Immature natural killer cell (primary cell): ENCODE data around the gene LAMC3. TPM values are rescaled to one million over a fixed set of nuclear protein-coding genes. Genes with fewer than 3 reads are reported as not detected.
"Not testable (repeated sequence)": the region's sequence is repeated elsewhere in the genome, so short reads cannot be mapped to it uniquely, and the experiment has no call there.

Source experiments
- DNase-seq, 3 donors: peaks; one replicate each; pipeline ENCODE4 v3.0.0; 2022; ENCODE audit warnings: mixed read lengths in 1 of 3
- H3K27ac Mint-ChIP-seq, 6 donors: one replicate each; pipeline ENCODE4 v1.8.0; 2020; ENCODE audit warnings: mixed read lengths in 6 of 6, mild to moderate bottlenecking in 5 of 6, inconsistent platforms in 4 of 6, moderate library complexity in 3 of 6
- H3K27me3 Mint-ChIP-seq, 3 donors: one replicate each; pipeline ENCODE4 v1.8.0; 2020 to 2021; ENCODE audit warnings: low read depth in 3 of 3, mild to moderate bottlenecking in 3 of 3, mixed read lengths in 3 of 3, moderate library complexity in 3 of 3, inconsistent platforms in 1 of 3
- H3K36me3 Mint-ChIP-seq, 3 donors: one replicate each; pipeline ENCODE4 v1.8.0; 2020; ENCODE audit warnings: mixed read lengths in 3 of 3, inconsistent platforms in 2 of 3, mild to moderate bottlenecking in 2 of 3
- H3K4me1 Mint-ChIP-seq, 2 donors: one replicate each; pipeline ENCODE4 v1.8.0; 2020; ENCODE audit warnings: inconsistent platforms in 2 of 2, mild to moderate bottlenecking in 2 of 2, mixed read lengths in 2 of 2, moderate library complexity in 1 of 2
- H3K4me3 Mint-ChIP-seq, 5 donors: one replicate each; pipeline ENCODE4 v1.8.0; 2020; ENCODE audit warnings: mild to moderate bottlenecking in 5 of 5, mixed read lengths in 5 of 5, inconsistent platforms in 3 of 5, moderate library complexity in 3 of 5
- H3K9me3 Mint-ChIP-seq, 6 donors: one replicate each; pipeline ENCODE4 v1.8.0; 2020; ENCODE audit warnings: mild to moderate bottlenecking in 6 of 6, mixed read lengths in 6 of 6, inconsistent platforms in 4 of 6, moderate library complexity in 3 of 6
- polyA plus RNA-seq, 3 donors: library from polyadenylated mRNA; unstranded; fragments of 300-500 nt; fragmentation: Illumina TruSeq; gene quantifications; one replicate each; pipeline ENCODE4 v1.2.3, GENCODE V29; 2021

Gene LAMC3
- polyA plus RNA-seq, 3 donors from 2014 or later = not detected

GRCh38 chr9:130991778-130992681 lies 16.9 kb upstream of the LAMC3 start:
- Mint-ChIP-seq H3K27ac (no peak overlapping the region), H3K36me3 (no peaks in the 10 kb centered on the region), H3K4me3 (no peak overlapping the region), H3K27me3 (peaks cover 2 to 4% (median 2%) of the 10 kb centered on the region in 3 donors), H3K9me3 (no peaks in the 10 kb centered on the region), H3K4me1 (no peaks in the 10 kb centered on the region)
- no peak for DNase-seq

GRCh38 chr9:130992682-130993032 lies 16.3 kb upstream of the LAMC3 start:
- Mint-ChIP-seq H3K27me3 (peaks cover 2 to 4% (median 2%) of the 10 kb centered on the region in 3 donors), H3K4me1 (no peaks in the 10 kb centered on the region)

GRCh38 chr9:130993303-130994030 lies 15.5 kb upstream of the LAMC3 start:
- no peak overlapping the region for H3K27ac Mint-ChIP-seq
- no peaks in the 10 kb centered on the region for H3K9me3 Mint-ChIP-seq
- H3K4me3 Mint-ChIP-seq = no peak overlapping the region
- H3K4me1 Mint-ChIP-seq = no peaks in the 10 kb centered on the region
- no peak for DNase-seq
- peaks cover 2 to 4% (median 2%) of the 10 kb centered on the region in 3 donors for H3K27me3 Mint-ChIP-seq
- no peaks in the 10 kb centered on the region for H3K36me3 Mint-ChIP-seq

More at GRCh38 chr9:130992682-130993032, 16.3 kb upstream of the LAMC3 start:
- DNase-seq = no peak
- H3K36me3 Mint-ChIP-seq = no peaks in the 10 kb centered on the region
- no peak overlapping the region for H3K27ac Mint-ChIP-seq
- H3K9me3 Mint-ChIP-seq = no peaks in the 10 kb centered on the region
- no peak overlapping the region for H3K4me3 Mint-ChIP-seq

DNA sequence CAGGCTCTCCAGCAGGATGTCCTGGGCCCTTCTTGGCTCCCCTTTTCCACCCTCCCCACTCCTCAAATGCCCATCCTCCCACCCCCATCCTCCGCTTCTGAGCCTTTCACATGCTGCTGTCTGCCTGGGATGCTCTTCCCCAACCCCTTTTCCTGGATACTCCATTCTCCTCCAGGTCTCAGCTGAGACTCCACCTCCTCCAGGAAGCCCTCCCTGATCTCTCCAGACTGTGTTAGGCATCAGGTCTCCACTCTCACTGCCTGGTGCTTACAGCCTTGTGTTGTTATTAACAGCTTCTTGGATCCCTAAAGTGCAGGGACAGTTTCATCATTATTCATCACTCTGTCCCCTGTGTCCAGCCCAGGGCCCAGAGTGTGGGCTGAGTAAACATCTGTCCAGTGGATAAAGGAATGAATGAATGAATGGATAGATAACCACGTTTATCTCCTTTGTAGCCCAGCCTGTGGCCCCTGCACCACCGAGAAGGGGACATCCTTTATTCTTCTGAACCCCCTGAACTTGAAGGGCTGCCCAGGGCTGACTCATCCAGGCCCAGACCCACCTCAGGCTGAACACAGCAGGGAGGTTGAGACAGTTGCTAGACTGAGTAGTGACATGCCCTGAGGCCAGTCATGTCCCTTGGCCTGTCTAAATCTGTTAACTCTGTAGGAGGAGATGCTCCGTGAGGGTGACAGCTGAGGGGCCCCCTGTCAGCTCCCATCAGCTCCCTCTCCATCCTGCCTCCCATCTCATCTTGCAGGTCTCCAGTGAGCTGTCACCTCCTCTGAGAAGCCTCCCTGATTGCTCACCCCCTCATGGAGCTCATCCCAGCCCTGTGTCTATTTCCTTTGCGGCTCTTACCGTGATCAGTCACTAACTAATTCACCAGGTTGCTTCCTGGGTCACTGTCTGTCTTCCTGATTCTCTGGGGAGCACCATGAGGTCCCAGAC lies 14.6 kb upstream of the LAMC3 start:
- Mint-ChIP-seq H3K27me3 (peaks cover 0 to 6% (median 2%) of the 10 kb centered on the region in 3 donors), H3K9me3 (no peaks in the 10 kb centered on the region), H3K4me1 (no peaks in the 10 kb centered on the region), H3K4me3 (no peak overlapping the region), H3K27ac (no peak overlapping the region), H3K36me3 (no peaks in the 10 kb centered on the region)
- DNase-seq = no peak

DNA sequence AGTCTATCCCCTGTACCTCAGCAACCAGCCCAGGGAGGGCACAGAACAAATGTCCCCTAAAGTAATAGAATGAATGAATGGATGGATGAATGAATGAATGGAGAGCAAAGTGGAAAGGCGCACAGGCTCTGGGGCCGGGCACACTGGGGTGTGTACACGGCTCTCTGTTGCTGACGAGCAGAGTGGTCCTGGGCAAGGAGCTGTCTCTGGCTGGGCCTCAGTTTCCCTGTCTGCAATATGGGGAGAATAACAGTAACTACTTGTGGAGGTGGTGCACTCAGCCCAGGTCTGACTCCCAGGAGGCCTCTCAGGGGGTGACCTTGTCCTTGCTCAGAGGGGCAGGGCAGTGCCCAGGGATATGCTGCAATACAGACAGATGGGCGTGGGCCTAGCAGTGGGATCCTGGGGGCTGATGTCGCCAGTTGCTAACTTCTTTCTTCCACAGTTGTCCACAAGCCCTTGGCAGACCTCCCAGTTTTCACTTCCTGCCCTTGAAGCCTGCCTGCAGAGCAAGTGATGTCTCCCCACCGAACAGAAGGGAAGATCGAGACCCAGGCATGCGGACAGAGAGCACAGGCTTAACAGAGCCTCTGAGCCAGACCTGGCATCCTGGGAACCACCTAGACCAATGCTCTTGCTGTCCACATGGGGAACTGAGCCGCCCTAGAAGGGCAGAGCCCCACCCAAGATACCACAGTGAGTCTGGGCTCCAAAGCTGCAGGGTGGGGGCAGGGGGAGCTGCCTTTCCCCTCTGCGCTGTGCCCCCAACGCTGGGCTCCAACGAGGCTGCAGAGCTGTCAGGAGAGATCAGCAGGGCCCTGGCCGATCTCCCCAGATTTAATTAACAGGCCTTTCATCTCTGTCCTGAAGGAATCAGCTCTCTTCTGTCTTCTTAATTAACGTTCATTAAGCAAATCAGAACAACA lies 13.6 kb upstream of the LAMC3 start:
- H3K4me1 Mint-ChIP-seq = no peaks in the 10 kb centered on the region
- H3K4me3 Mint-ChIP-seq = no peak overlapping the region
- H3K9me3 Mint-ChIP-seq = no peaks in the 10 kb centered on the region
- no peak overlapping the region for H3K27ac Mint-ChIP-seq
- H3K27me3 Mint-ChIP-seq = peaks cover 0 to 5% (median 4%) of the 10 kb centered on the region in 3 donors
- no peak for DNase-seq
- H3K36me3 Mint-ChIP-seq = no peaks in the 10 kb centered on the region

- Mint-ChIP-seq H3K4me1 (no peaks in the 10 kb centered on the region), H3K9me3 (no peaks in the 10 kb centered on the region), H3K4me3 (no peak overlapping the region), H3K27ac (no peak overlapping the region), H3K36me3 (no peaks in the 10 kb centered on the region), H3K27me3 (peaks cover 0 to 4% (median 4%) of the 10 kb centered on the region in 3 donors)
- no peak for DNase-seq
Measured at GRCh38 chr9:130996205-130996604, 12.8 kb upstream of the LAMC3 start.

GRCh38 chr9:130996676-130997394 lies 12.1 kb upstream of the LAMC3 start:
- no peak for DNase-seq
- Mint-ChIP-seq H3K4me3 (no peak overlapping the region), H3K36me3 (no peaks in the 10 kb centered on the region), H3K9me3 (no peaks in the 10 kb centered on the region), H3K4me1 (no peaks in the 10 kb centered on the region), H3K27ac (no peak overlapping the region), H3K27me3 (peaks cover 0 to 4% (median 2%) of the 10 kb centered on the region in 3 donors)

- Mint-ChIP-seq H3K36me3 (no peaks in the 10 kb centered on the region), H3K27me3 (peaks cover 0 to 4% (median 2%) of the 10 kb centered on the region in 3 donors), H3K4me1 (no peaks in the 10 kb centered on the region), H3K4me3 (no peak overlapping the region), H3K9me3 (no peaks in the 10 kb centered on the region), H3K27ac (no peak overlapping the region)
- no peak for DNase-seq
Measured at GRCh38 chr9:130997395-130997684, 11.6 kb upstream of the LAMC3 start.

- Mint-ChIP-seq H3K36me3 (no peaks in the 10 kb centered on the region), H3K4me1 (no peaks in the 10 kb centered on the region), H3K27ac (no peak overlapping the region), H3K27me3 (peaks cover 0 to 4% (median 2%) of the 10 kb centered on the region in 3 donors), H3K4me3 (no peak overlapping the region), H3K9me3 (no peaks in the 10 kb centered on the region)
- DNase-seq = peak in 2 of 3 donors; percentile 4 to 7
Measured at GRCh38 chr9:130997925-130998596, 10.9 kb upstream of the LAMC3 start.

DNA sequence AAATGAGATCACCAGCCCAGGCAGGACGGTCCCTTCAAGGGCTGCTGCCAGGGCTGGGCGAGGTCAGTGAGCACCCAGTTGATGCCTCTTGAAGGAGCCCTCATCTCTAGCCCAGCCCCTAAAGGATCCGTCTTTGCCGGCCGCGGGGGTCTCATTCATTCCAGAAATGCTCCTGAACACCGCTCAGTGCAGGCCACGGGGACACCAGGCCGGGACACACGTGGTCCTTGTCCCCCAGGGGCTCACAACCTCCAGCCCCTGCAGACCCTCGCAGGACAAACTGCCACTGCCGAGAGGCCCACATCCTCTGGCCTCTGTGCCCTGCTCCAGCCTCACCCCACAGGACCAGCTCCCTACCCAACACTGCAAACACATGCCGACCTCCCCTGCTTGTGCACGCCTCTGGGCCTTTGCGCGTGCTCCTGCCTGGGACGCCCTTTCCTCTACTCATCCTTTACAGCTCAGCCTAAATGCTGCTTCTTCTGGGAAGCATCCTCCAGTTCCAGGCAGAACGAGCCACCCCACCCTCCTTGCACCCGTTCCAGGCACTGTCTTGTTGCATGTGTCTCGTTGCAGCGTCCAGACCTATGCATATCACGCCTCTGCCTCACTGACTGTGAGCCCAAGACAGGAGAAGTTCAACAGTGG lies 10.3 kb upstream of the LAMC3 start:
- DNase-seq = no peak
- H3K36me3 Mint-ChIP-seq = no peaks in the 10 kb centered on the region
- no peaks in the 10 kb centered on the region for H3K4me1 Mint-ChIP-seq
- H3K9me3 Mint-ChIP-seq = no peaks in the 10 kb centered on the region
- H3K27me3 Mint-ChIP-seq = peaks cover 0 to 4% (median 2%) of the 10 kb centered on the region in 3 donors
- H3K4me3 Mint-ChIP-seq = no peak overlapping the region
- no peak overlapping the region for H3K27ac Mint-ChIP-seq

- Mint-ChIP-seq H3K27ac (no peak overlapping the region), H3K9me3 (no peaks in the 10 kb centered on the region), H3K4me1 (no peaks in the 10 kb centered on the region), H3K4me3 (no peak overlapping the region), H3K27me3 (peaks cover 0 to 4% (median 2%) of the 10 kb centered on the region in 3 donors), H3K36me3 (no peaks in the 10 kb centered on the region)
- no peak for DNase-seq
Measured at GRCh38 chr9:130999245-130999623, 9.7 kb upstream of the LAMC3 start.

DNA sequence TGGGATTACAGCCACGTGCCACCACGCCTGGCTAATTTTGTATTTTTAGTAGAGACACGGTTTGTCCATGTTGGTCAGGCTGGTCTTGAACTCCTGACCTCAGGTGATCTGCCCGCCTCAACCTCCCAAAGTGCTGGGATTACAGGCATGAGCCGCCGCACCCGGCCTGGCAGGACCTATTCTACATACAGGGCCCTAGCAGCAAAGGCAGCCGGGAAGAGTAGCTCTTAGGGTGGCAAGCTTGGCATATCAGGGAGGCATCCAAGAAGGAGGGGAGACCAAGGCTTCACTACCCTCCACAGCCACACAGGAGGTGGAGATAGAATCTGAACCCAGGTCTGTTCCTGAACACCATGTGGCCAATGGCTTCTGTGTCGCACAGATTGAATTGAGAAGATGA lies 8.4 kb upstream of the LAMC3 start:
- H3K9me3 Mint-ChIP-seq, H3K36me3 Mint-ChIP-seq, H3K27ac Mint-ChIP-seq, H3K4me1 Mint-ChIP-seq, H3K27me3 Mint-ChIP-seq, DNase-seq, H3K4me3 Mint-ChIP-seq: not testable (repeated sequence)
